ENCODE data around the gene TENM3. TPM values are rescaled to one million over a fixed set of nuclear protein-coding genes. Genes with fewer than 3 reads are reported as not detected.

TENM3 gene
- total RNA-seq, 1 experiment from 2014 or later = not detected

DNA sequence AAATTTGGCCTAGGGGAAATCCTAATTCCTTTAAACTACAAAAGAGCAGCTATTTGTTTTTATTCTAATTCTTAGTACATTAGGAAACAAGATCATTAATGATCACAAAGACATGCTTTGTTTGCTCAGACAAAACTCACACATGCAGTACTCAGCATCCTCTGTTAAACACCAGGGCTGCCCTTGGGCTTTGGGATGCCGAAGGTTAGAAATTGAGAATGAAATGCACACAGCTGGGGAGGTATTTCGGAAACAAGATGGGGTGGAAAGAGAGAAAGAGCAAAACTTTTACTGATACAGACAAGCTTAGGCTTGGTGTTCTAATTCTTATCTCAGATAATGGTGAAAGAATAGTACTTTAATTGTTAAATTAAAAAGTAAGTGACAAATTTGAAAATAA is 451.3 kb downstream of the TENM3 start:
- BruUV-seq (replicated peaks) = no TSS peak
- ChIA-PET POLR2A (ENCODE audit: unreplicated experiment) (no interaction called here), CTCF (no interaction called here)
- Histone ChIP-seq H3K4me1 (replicated peaks; ENCODE audit: insufficient read depth) (no peaks in the 10 kb centered on the region), H3K27ac (no peak overlapping the region), H3K9me2 (ENCODE audit: insufficient read depth) (no peaks in the 10 kb centered on the region), H3K27me3 (ENCODE audit: insufficient read depth, low read depth) (peaks cover 4% of the 10 kb centered on the region), H3K79me2 (ENCODE audit: low read depth) (no peaks in the 10 kb centered on the region), H3F3A (ENCODE audit: insufficient read depth, low read depth) (no peaks in the 10 kb centered on the region), H3K9me3 (ENCODE audit: insufficient read depth, low read depth) (no peaks in the 10 kb centered on the region), H2AFZ (no peak overlapping the region), H3K4me3 (no peak overlapping the region), H3K36me3 (ENCODE audit: low read depth) (no peaks in the 10 kb centered on the region), H4K20me1 (ENCODE audit: insufficient read depth) (no peaks in the 10 kb centered on the region), H3K4me2 (no peak overlapping the region)
- intact Hi-C loops (cut with micrococcal nuclease; ENCODE audit: unreplicated experiment) = no loop called here
- DNase-seq = no peak
- no peak for TF ChIP-seq EZH2 (IDR thresholded peaks at IDR 0.05; ENCODE audit: low read depth)
- TF ChIP-seq, protein P1, sequence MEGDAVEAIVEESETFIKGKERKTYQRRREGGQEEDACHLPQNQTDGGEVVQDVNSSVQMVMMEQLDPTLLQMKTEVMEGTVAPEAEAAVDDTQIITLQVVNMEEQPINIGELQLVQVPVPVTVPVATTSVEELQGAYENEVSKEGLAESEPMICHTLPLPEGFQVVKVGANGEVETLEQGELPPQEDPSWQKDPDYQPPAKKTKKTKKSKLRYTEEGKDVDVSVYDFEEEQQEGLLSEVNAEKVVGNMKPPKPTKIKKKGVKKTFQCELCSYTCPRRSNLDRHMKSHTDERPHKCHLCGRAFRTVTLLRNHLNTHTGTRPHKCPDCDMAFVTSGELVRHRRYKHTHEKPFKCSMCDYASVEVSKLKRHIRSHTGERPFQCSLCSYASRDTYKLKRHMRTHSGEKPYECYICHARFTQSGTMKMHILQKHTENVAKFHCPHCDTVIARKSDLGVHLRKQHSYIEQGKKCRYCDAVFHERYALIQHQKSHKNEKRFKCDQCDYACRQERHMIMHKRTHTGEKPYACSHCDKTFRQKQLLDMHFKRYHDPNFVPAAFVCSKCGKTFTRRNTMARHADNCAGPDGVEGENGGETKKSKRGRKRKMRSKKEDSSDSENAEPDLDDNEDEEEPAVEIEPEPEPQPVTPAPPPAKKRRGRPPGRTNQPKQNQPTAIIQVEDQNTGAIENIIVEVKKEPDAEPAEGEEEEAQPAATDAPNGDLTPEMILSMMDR (conservative IDR thresholded peaks at IDR 0.05) = no peak

DNA sequence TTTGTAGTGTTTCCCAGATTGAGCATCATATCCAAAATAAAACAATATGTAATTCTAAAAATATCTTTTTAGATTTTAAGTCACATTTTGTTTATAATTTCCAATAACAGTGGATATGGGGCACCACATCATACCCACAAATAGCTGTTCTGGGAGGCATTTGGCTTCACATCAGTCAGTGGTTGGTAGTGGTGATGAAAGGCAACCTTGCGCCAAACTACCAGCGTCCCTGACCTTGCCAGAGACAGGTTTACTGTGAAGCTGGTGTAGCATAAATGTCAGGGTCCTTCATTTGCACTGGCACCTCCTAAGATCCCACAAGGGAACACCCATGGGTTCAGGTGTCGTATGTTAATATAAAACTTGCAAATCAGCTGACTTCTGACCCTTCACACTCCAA is 451.8 kb downstream of the TENM3 start:
- no peaks in the 10 kb centered on the region for H3K9me3 ChIP-seq (ENCODE audit: insufficient read depth, low read depth)
- no peak overlapping the region for H3K4me2 ChIP-seq
- H4K20me1 ChIP-seq (ENCODE audit: insufficient read depth) = no peaks in the 10 kb centered on the region
- no peaks in the 10 kb centered on the region for H3F3A ChIP-seq (ENCODE audit: insufficient read depth, low read depth)
- TF ChIP-seq EZH2 (IDR thresholded peaks at IDR 0.05; ENCODE audit: low read depth) = no peak
- TF ChIP-seq, protein P1 (conservative IDR thresholded peaks at IDR 0.05) = no peak
- no peaks in the 10 kb centered on the region for H3K79me2 ChIP-seq (ENCODE audit: low read depth)
- H3K4me3 ChIP-seq = no peak overlapping the region
- H3K27me3 ChIP-seq (ENCODE audit: insufficient read depth, low read depth) = peaks cover 4% of the 10 kb centered on the region
- no peaks in the 10 kb centered on the region for H3K36me3 ChIP-seq (ENCODE audit: low read depth)
- BruUV-seq (replicated peaks) = no TSS peak
- H3K4me1 ChIP-seq (replicated peaks; ENCODE audit: insufficient read depth) = no peaks in the 10 kb centered on the region
- no peak overlapping the region for H2AFZ ChIP-seq
- no peaks in the 10 kb centered on the region for H3K9me2 ChIP-seq (ENCODE audit: insufficient read depth)
- CTCF ChIA-PET = no interaction called here
- no peak for DNase-seq
- POLR2A ChIA-PET (ENCODE audit: unreplicated experiment) = no interaction called here
- H3K27ac ChIP-seq = no peak overlapping the region
- intact Hi-C loops (cut with micrococcal nuclease; ENCODE audit: unreplicated experiment) = no loop called here

DNA sequence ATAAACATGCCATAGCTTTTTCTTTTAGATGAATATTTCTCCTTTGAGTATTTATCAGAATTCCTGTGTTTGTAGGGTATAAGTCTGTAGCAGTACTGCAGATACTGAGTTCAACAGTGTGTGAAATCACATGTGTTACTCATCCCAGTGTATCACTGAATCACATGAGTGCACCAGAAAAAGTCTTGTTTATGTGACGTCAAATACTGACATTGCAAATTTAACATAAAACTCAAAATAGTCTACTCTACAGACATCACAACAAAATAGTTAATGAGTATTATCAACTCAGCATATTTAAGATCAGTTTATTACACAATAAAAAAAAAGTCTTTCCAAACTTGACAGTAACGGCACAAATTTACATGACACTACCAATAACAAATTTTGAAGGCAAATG is 452.6 kb downstream of the TENM3 start:
- H3K4me3 ChIP-seq = no peak overlapping the region
- intact Hi-C loops (cut with micrococcal nuclease; ENCODE audit: unreplicated experiment) = no loop called here
- no peaks in the 10 kb centered on the region for H3K4me1 ChIP-seq (replicated peaks; ENCODE audit: insufficient read depth)
- H3K9me3 ChIP-seq (ENCODE audit: insufficient read depth, low read depth) = no peaks in the 10 kb centered on the region
- no peak overlapping the region for H3K4me2 ChIP-seq
- ChIA-PET CTCF (no interaction called here), POLR2A (ENCODE audit: unreplicated experiment) (no interaction called here)
- no peaks in the 10 kb centered on the region for H4K20me1 ChIP-seq (ENCODE audit: insufficient read depth)
- H3K27me3 ChIP-seq (ENCODE audit: insufficient read depth, low read depth) = peaks cover 8% of the 10 kb centered on the region
- no peaks in the 10 kb centered on the region for H3K79me2 ChIP-seq (ENCODE audit: low read depth)
- no peaks in the 10 kb centered on the region for H3K9me2 ChIP-seq (ENCODE audit: insufficient read depth)
- no peak for TF ChIP-seq EZH2 (IDR thresholded peaks at IDR 0.05; ENCODE audit: low read depth)
- TF ChIP-seq, protein P1 (conservative IDR thresholded peaks at IDR 0.05) = no peak
- H3K36me3 ChIP-seq (ENCODE audit: low read depth) = no peaks in the 10 kb centered on the region
- DNase-seq = no peak
- no TSS peak for BruUV-seq (replicated peaks)
- H3F3A ChIP-seq (ENCODE audit: insufficient read depth, low read depth) = no peaks in the 10 kb centered on the region
- H2AFZ ChIP-seq = no peak overlapping the region
- H3K27ac ChIP-seq = no peak overlapping the region
